HG02870 (cell line): Measurements from ENCODE around the gene PCDH1.
A peak's percentile ranks its signal among the peaks of the same experiment; 100 is the strongest.
"Not testable (repeated sequence)": the region's sequence is repeated elsewhere in the genome, so short reads cannot be mapped to it uniquely, and the experiment has no call there.

Source experiments
- ATAC-seq: cut with Tn5 transposase; IDR thresholded peaks from one replicate; pipeline ENCODE4 v1.9.1; 2021; ENCODE audit warnings: mild to moderate bottlenecking, moderate library complexity; ENCODE audit not compliant: unreplicated experiment

PCDH1 gene

DNA sequence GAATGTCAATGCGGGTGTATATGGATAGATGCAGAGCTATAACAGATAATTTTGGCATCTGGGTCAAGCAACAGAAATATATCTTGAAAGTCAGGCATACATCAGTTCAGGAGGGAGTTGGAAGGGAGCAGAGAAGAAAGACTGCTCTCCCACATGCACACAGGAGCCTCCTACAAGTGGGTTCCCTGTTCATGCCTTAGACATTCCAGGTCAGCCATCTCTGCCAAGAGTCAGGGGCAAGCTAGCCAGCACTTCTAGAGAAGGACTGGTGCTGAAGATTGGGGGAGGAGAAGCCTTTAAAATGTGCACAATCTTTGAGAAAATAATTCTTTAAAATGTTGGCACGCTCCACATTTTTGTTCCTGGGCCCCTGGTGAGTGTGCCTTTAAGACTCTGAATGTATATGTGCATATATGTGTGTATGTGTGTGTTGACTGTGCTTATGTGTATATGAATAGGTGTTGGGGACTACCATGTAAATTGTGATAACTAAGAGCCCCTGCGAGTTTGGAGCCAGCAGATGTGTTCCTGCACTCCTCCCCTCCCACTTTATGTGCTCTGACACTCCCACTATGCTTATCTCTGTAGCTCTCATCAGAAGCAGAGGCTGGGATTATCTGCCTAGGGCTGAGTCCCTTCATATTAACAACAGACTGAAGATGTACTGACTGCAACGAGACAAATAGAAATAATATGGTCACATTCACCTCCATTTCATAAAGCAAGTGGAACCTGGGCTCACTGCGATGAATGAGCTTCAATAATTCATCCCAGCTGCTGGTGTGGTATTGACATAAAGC, 24.0 kb upstream of the PCDH1 start:
- no peak for ATAC-seq

DNA sequence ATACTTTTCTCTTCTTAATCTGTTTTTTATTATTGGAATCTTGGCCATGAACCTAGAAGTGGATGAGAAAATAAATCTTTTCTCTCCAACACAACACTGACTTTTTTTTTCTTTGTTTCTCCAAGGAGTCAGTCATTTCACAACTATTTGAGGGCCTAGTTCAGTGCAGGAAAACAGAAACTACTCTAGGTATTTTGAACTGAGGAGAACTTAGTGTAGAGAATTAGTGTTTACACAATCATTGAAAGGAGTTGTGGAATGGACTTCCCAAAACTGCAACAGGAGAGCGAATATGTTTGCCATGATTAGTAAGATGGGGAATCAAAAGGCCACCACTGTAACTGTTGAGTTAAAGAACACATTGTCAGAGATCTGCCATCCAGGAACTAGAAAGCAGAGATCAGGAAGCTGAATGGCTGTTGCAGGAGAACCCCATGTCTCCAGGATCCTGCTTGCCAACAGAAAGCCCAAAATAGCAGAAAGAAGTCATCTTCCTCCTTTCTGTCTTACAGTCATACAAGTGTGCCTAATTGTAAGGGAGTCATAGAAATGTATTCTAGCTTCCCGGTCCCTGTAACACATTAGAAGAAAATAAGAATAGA, 20.3 kb upstream of the PCDH1 start:
- no peak for ATAC-seq

DNA sequence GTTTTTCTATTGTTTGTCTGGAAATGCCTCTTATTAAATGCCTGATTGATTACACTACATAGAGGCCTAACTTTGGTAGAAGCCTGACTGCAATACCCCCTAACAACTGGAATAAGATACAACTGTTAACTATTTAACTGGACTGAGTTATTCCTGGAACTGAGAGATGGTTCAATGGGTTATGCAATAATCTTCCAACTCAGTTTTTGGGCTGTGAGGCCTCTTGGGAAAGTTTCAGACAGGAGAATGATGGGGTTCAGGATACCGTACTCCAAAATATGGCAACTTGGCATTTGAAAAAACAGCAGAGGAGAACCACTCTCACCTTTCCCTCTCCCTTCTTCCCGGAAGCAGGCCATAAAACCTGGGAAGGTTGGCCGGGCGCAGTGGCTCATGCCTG, 19.2 kb upstream of the PCDH1 start:
- ATAC-seq, result no peak

DNA sequence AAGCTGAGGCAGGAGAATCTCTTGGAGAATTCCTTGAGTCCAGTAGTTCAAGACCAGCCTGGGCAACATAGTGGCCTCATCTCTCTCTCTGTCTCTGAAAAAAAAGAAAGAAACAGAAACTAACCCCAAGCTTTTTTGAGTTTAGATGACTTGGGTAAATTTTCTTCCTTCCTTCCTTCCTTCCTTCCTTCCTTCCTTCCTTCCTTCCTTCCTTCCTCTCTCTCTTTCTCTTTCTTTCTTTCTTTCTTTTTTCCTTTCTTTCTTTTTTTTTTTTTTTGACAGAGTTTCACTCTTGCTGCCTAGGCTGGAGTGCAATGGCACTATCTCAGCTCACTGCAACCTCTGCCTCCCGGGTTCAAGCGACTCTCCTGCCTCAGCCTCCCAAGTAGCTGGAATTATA, 12.2 kb upstream of the PCDH1 start:
- ATAC-seq, result not testable (repeated sequence)

DNA sequence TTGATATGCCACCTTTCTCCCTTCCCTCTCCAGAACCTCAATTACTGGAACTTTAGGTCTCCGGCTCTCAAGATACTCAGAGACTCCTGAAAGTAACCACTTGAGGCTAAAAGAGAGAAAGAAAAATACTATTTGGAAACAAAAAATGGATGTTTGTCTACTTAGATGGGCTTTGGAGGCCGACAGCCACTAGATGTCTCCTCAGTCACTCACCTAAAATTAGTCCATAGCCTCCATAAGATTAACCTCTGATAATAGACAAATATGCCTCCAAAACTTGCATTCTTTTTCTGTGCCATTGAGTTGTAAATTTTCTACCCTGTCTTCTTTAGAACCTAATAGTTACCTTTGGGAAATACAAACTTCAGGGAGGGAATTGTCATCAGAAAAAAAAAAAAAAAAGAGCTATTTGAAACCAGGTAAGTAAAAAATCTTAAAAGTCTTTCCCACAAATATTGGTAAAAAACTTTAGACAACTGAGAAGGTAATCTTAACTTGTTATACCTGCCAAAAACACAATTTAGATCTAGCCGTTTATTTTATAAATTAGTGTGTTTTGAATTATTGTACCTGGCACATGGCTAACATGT, 11.2 kb upstream of the PCDH1 start:
- ATAC-seq, result no peak

DNA sequence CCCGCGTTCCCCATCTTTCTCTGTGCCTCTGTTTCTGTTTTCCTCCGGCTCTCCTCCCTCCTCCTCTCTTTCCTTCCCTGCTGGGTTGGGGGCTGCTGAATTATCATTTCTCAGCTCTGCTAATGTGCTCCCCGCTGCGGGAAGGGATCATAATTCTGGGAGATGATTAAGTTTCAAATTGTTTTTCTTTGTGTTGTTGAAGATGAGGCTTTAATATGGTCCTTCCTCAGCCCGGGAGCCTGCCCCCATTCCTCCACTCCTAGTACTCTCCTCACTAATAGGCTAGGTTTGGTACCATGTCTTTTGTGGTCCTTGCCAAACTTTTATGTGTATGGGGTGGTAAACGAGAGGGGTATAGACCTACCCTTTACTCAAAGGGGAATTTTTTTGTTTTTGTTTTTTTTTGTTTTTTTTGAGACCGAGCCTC, 5.7 kb upstream of the PCDH1 start:
- no peak for ATAC-seq

DNA sequence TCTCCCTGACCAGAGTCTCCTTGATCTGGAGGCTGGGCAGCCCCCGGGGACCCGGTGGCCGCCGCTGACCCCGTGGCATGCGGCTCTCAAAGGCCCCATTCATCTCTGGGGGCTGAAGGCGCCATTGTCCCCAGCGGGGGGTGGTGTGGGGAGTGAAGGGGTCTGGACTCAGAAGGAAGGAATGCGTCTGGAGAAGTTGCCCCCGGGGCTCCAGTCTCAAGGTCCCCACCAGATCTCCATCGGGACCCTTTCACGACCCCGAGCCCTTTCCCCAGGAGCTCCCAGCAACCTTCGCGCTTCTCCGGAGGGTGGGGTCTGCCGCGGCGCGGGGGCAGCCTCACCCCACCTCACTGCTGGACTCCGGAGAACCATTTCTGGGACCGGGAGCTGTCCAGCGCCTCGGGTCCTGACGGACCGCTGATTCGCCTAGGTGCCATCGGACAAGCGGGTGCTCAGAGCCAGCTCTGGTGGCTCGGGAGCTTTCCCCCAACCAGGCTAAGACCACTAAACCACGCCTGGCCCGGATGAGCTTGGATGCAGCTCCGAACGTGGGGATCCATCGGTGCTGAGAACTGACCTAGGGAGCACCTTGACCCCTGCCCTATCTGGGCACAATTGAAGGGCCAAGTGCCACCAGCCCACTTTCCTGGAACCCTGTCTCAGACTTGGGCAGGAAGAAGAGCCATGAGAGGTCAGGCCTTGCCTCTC, 5.1 kb upstream of the PCDH1 start:
- no peak for ATAC-seq

DNA sequence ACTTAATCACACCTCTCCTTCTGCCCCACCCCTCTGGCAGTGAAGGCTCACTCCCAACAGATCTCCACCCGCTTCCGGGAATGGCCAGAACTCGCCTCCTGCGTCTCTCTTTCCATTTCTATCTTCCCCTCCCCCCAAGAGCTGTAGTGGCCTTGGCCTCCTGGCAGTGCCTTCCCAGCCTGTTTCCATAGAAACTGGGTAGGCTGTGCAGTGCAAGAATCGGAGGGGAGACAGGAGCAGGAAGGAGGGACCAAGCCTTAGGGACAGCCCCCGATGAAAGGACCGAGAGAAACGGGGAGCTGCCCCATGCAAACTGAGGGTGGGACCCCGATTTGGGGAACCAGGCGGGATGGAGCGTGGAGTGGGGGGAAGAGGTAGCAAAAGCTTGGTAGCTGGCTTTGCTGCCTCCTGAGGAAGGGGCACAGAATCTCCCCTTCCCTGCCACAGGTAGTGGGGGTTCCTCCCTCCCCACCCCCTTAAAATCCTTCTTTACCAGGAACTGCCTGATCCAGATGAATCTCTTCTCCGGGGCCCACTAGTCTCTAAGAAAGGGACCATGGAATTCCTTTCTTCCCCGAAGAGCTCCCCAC, 4.5 kb upstream of the PCDH1 start:
- ATAC-seq, result no peak

DNA sequence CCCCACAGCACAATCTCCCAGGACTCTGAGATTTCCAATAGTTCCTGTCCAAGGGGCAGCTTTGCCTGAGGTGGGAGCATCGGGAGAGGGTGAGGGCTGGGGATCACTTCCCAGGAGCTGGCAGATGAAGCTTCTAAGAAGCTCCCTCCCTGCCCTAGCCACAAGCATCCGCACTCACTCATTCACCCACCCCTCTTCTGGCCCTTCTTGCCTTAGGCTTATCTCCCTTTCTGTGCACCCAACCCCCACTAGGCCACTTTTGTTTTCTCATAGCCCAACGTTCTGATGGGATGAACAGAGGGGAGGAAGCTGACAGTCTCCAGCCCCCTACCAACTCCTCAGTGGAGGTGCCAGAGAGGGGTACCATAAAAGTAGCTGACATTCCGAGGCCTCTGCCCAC, 3.7 kb upstream of the PCDH1 start:
- ATAC-seq, result no peak

DNA sequence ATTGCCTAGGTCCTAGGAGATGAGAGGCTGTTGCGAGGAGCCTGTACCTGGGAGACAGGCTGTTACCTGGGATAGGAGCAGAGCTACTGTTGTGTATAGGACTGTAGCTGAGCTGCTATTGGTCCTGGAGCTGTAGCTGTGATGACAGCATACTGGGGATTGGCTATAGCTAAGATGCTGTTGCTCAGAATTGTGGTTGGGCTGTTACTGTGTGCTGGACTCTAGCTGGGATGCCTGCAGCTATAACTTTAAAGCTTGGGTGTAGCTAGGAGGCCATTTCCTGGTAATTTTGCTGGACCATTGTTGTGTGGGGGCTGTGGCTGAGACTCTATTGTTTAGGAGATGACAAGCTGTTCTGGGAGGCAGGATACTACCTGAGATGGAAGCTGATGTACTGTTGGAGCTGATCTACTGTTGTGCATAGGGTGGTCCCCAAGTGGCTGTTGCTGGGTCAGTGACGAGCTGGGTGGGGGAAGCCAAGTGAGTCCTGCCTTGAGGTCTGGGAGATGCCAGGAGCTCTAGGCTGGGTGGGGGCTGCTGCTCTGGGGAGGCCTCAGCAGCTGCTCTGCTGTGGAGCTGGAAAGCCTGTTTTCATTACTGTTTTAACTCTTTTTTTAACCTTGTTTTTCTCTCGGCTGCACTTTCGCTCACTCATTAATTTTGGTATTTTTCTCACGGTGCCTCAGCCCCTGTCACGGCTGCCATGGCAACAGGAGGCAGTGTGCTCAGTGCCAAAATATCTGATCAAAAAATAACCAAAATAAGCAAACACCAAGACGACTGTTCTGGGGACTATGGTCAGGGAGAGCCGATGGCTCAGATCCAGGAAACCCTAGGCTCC, 3.0 kb upstream of the PCDH1 start:
- no peak for ATAC-seq

DNA sequence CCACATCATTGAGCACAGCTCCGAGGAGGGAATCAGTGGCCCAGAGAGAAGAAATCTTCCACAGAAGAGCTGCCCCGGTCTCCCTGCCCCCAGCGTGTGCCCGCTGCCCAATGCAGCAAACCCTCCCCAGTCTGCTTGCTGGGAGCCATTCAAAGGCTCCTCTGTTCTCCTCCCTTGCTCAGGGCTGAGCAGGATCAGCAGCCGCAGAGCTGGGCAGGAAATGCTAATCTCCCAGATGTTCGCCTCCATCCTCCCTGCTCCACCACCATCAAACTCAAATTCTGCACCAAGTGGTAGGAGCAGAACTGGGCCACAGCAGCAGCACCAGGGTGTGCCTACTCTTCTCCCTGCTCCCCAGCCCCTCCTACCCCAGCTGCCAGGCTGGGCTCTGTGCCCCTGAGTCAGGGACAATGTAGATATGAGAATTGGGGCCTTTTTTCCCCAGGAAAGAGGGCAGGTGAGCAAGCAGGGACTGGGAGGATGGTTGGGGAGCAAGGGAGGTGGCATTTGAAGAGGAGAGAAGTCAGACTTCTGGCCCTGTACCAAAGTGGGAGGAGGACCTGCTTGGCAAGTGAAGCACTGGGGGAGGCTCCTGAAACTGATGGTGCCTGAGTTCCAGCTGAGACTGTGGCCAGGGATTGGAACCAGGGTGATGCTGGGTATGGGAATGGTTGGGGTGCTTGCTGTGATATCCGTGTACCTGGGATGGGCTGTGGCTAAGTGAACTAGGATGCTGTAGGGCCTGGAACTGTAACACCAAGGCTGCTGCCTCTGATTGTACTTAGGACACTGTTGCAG, 1.9 kb upstream of the PCDH1 start:
- no peak for ATAC-seq

DNA sequence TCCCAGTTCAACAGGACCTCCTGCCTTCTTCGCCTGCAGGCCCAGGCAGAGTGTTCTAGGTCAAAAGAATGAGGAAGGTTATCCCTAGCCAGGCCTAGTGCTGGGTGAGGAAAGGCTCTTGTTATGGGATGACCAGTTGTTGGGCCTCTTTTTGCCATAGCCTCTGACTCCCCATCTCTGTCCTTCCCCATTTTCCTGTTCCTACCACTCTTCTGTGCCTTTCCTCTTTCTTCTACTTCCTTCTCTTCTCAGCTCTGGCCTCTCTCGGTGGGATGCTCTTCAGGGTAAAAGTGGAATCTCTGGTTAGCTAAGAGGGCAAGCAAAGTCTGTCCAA, 1.2 kb upstream of the PCDH1 start:
- no peak for ATAC-seq

DNA sequence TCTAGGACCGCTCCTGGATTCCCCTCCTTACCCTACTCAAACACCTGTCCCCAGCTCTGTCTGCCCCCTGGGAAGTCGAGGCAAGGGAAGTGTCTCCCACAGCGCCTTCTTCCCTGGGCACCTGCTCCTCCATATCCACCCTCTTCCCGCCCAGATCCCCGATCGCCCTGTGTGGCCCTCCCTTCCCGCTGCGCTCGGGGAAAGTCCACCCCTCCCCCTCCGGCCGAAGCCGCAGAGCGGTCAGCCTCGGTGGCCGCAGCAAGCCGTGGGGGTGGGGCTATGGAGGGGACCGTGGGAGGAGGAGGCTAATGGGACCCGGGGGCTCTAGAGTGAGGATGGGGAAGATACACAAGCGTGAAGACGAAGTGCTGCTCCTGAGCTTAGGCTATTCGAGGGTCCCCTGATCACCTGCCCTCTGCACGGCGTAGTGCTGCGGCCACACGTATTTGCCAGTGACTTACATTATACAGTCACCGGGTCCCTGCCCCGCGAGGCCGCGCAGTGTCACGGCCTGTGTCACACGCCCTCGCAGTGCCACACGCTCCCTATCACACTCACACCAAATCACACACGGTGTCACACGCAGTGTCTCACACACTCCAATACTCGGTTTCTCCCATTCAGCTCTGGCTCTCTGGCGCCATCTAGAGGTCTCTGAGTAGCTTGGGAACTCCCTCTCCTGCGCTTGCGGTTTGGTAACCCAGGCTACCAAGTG, 658 bp upstream of the PCDH1 start:
- peak; percentile 84 for ATAC-seq

DNA sequence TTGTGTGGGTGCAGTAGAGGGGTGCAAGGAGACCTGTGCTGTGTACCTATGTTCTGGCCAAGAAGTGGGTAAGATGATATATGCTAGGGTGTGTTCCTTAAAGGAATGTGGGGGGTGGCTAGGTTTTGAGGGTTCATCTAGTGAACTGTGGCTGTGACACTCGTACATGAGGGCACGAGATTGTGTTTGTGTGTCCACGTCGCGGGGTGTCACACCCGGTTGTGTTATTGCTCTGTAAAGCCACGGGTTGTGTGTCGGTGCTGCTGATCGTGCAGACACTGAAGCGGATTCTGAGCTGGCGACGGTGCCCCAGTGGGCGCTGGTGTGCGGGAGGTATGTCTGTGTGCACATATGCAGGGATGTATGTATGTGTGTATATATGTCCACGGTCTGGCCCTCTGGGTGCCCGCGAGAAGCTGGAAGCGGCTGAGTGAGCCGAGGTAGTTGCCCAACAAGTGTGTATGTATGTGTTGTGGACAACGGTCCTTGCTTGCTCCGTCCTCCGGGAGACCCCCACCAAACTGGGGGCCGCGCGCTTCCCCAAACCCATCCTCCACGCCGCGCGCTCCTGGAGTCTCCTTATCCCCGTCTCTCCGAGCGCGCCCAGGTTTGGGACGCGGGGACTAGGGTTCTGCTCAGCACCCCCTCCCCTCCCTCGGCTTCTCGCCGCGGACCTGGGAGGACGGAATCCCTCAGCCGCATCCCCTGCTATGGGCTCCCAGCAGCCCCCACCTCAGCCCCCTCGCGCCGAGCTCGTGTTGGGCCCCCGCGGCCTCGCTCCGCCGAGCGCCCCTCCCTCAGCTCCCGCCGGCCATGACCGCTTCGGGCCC, 639 bp downstream of the PCDH1 start:
- ATAC-seq, result no peak

DNA sequence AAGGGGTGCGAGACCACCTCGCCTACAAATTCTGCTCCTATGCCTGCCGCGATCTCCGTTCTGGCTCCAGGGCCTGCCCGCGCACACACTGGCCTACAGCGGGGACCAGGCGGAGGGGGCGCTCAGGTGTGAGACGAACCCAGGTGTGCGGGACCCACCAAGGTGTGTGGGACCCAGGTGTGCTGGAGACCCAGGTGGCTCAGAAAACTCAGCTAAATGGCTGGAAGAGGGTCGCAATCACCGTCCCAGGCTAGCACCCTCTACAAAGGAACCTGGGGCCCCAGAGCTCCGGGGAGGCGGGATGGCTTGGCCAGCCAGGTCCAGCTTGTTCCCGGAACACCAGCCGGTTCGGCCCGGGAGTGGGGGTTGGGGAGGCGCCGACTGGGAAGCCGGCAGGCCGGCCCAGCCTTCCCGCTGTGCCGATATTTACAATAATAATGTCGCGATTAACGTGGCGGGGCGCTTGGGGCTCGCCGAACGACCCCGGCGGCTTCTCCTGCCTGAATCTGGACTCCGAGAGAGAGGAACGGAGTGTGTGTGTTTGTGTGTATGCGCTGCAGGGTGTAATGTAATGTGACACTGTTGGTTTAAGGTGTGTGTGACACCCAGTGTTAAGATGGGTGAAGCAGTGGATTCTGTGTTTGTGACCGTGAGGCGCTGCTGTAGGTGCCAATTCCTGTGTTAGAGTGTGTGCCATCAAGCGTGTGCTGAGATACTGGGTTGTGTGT, 1.4 kb downstream of the PCDH1 start:
- ATAC-seq, result no peak

DNA sequence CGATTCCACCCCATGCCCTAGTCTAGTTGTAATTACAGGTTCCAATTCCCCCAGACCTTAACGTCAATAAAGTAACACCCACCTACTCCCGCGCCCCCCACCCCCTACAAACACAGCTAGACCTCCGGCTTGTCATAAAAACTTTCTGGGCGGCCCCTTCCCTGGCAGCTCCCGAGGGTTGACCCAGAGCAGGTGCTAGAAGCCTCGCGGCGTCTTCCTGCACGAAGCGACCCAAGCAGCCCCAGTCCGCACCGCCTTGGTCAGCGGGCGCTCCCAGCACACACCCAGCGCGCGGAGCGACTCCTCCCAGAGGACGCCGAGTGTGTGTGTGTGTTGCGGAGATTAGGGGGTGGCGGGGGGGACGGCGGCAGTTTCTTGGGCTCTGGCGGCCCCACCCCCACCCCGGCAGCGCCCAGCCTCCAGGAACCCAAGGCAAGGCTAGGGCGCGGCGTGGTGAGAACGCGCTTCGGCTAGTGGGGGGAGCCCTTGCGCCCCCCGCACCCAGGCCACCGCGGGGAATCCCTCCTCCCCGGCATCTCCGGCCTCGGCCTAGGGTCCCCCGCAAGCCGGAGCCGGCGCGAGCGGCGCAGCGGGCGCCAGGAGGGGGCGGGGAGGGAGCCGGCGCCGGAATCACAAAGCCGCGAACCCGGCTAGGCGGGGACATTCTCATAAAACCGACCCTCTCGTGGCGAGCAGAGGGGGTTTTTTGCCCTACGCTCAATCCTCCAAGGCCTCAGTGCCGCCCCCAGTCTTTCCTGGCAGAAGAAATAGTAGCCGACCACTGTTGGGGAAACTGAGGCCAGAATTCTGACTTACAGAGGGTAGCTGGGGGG, 2.2 kb downstream of the PCDH1 start:
- ATAC-seq, result no peak
